Measurements from ENCODE around the gene XDH.

Gene XDH

DNA sequence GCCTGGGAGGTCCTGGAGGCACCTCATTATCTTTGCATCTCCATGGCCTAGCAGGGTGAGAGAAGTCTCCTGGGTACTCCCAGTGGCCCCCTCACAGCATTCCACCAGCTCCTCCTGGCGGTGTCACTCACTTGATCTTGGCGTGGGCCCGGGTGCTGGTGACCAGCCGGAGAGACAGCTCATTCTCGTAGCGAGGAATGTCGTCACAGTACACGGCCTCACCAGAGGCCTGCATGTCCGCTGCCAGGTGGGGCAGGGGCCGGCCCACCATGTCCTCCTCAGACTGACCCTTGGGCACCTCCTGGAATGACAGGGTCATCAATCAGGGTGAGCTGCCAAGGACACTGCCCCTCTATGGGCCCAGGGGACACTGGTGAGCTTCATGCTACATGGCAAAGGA is 42.4 kb downstream of the XDH start:
- POLR2A ChIA-PET: no interaction called here
- TF ChIP-seq, protein P1, sequence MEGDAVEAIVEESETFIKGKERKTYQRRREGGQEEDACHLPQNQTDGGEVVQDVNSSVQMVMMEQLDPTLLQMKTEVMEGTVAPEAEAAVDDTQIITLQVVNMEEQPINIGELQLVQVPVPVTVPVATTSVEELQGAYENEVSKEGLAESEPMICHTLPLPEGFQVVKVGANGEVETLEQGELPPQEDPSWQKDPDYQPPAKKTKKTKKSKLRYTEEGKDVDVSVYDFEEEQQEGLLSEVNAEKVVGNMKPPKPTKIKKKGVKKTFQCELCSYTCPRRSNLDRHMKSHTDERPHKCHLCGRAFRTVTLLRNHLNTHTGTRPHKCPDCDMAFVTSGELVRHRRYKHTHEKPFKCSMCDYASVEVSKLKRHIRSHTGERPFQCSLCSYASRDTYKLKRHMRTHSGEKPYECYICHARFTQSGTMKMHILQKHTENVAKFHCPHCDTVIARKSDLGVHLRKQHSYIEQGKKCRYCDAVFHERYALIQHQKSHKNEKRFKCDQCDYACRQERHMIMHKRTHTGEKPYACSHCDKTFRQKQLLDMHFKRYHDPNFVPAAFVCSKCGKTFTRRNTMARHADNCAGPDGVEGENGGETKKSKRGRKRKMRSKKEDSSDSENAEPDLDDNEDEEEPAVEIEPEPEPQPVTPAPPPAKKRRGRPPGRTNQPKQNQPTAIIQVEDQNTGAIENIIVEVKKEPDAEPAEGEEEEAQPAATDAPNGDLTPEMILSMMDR (IDR thresholded peaks at IDR 0.05; ENCODE audit: insufficient read depth, low read length, missing control alignments): no peak

DNA sequence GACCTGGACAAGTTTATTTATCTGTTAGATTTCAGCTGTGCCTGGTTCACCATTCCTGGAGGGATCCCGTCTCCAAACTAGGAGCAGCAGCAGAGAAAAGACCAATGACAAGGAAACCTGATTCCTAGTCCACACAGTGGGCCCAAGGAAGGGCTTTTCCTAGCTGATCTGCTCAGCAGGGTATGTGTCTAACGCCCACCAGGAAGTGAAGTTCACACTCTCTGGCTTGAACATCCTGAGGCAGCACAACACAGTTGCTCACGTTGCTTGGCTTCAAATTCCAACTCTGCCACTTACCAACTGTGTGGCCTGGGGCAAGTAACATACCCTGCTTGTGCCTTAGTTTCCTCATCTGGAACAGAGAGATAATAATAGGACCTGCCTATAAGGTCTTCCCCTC is 42.9 kb downstream of the XDH start:
- TF ChIP-seq, protein P1 (IDR thresholded peaks at IDR 0.05; ENCODE audit: insufficient read depth, low read length, missing control alignments): no peak
- CTCF ChIA-PET: interaction anchor here (1.2 kb wide), 1 partner anchor 31 kb away, joined by 4 read pairs; no protein-coding TSS in a partner anchor
- no peak for DNase-seq (ENCODE audit: low read depth, low spot score)
- H3K4me3 ChIP-seq (ENCODE audit: low read depth, low read length): no peak overlapping the region
- POLR2A ChIA-PET: no interaction called here

More for the DNA sequence above, 42.4 kb downstream of the XDH start:
- CTCF ChIA-PET: interaction anchor here (1.2 kb wide), 1 partner anchor 30 kb away, joined by 4 read pairs; no protein-coding TSS in a partner anchor
- no peak for DNase-seq (ENCODE audit: low read depth, low spot score)
- H3K4me3 ChIP-seq (ENCODE audit: low read depth, low read length): no peak overlapping the region

DNA sequence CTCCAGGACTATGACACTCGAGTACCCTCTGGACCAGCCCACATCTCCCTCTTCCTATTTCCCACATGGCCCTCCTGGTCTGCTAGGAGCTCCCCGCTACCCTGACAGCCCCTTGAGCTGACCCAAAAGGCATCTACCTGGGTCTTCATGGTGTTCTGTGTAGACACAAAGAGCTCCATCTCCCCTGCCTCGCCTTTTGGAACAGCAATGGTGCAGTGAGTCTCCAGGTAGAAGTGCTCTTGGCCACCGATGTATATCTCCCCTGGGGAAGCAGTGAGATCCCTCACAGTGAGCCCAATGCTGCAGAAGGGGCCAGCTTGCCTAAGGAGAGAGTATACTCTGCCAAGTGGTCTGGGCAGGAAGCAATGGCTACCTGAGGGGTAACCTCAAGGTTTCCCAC is 47.8 kb downstream of the XDH start:
- H3K4me3 ChIP-seq (ENCODE audit: low read depth, low read length): no peak overlapping the region
- POLR2A ChIA-PET: no interaction called here
- TF ChIP-seq, protein P1 (IDR thresholded peaks at IDR 0.05; ENCODE audit: insufficient read depth, low read length, missing control alignments): no peak
- no peak for DNase-seq (ENCODE audit: low read depth, low spot score)
- CTCF ChIA-PET: interaction anchor here (1.1 to 1.9 kb wide), 2 partner anchors 9 to 34 kb away, joined by 3 to 7 read pairs; no protein-coding TSS in a partner anchor

DNA sequence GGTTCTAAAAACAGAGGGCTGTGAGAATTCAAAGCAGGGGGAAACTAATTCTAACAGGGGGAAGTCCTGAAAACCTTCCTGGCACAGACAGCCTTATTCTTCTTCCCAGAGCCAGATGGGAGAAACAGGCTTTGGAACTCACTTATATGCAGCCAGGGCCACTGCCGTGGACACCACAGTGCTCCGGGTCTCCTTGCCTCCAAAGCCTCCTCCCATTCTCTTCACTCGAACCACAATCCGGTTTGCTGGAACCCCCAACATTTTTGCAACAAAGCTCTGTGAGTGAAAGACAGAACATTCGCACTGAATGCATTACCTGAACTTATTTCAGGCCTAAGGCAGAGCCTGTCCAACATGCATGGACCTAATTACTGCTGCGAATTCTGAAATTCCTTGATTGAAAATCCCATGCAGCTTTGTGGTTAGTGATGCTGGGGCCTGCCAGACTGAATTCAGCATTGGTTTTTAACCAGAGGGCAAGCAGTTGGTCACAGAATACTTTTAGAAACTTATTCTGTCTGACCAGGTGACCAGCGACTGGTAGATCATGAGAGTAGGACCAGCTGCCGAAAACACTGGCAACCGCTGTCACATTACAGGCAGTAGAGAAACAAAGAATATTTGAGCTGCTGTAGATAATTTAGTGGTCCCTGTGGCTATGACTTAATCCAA is 48.6 kb downstream of the XDH start:
- CTCF ChIA-PET: interaction anchor here (1.7 to 1.9 kb wide), 2 partner anchors 10 kb away, joined by 7 read pairs; no protein-coding TSS in a partner anchor
- TF ChIP-seq, protein P1 (IDR thresholded peaks at IDR 0.05; ENCODE audit: insufficient read depth, low read length, missing control alignments): no peak
- H3K4me3 ChIP-seq (ENCODE audit: low read depth, low read length): no peak overlapping the region
- POLR2A ChIA-PET: no interaction called here
- DNase-seq (ENCODE audit: low read depth, low spot score): no peak

DNA sequence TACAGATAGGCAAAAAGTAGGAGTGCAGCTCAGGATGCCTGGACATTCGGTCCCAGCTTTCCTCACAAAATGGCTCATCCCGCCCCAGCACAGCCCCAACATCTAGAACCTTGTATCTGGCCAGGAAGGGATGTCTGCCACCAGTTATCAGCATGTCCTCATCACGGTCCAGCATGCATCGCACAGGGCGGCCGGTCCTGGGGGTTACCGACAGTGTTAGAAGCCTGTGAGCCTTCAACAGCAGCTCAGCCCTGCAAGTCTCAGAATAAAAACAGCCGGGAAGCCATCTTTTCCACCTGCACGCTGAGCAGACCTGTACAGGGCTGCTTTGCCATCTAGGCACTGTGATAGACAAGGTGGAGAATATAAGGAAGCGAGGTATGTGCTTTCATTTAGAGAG is 49.2 kb downstream of the XDH start:
- no peak for DNase-seq (ENCODE audit: low read depth, low spot score)
- TF ChIP-seq, protein P1 (IDR thresholded peaks at IDR 0.05; ENCODE audit: insufficient read depth, low read length, missing control alignments): no peak
- H3K4me3 ChIP-seq (ENCODE audit: low read depth, low read length): no peak overlapping the region
- ChIA-PET POLR2A (no interaction called here), CTCF (interaction anchor here (1.7 kb wide), 1 partner anchor 10 kb away, joined by 7 read pairs; no protein-coding TSS in a partner anchor)

DNA sequence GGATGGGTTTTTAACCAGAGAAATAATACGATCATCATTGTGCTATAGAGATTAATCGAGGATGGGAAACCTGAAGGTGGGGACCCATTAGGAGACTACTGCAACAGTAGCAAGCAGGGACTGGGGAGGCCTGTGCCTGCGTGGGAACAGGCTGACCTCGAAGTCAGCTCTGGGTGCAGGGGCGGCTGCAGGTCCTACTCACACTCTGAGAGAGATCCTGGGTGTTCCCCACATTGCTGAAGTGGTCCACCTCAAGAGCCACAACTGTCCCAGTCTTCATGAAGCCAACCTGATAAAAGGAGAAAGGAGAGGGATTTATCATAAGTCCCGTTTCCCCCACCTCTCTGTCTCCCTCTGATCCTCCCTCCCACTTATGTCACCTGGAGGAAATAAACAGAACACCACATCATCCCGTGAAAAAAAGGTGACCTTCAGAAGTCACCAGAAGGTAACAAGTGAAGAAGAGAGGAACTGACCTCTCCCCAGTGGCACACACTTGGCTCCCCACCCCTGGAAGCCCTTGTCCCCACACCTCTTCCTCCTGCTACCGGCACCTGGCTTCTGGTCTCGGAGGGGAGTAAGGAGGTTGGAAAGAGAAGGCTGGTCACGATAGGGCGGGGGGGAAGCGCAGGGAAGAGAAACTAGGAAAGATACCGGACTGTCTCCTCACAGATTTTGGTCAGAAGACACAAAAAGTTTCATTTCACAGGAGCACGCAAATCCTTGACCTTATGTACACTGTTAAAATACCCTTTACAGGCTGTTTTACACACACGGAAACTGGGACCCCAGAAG is 50.4 kb downstream of the XDH start:
- CTCF ChIA-PET: no interaction called here
- TF ChIP-seq, protein P1 (IDR thresholded peaks at IDR 0.05; ENCODE audit: insufficient read depth, low read length, missing control alignments): no peak
- POLR2A ChIA-PET: no interaction called here

More for the DNA sequence above, 50.4 kb downstream of the XDH start:
- no peak overlapping the region for H3K4me3 ChIP-seq (ENCODE audit: low read depth, low read length)
- no peak for DNase-seq (ENCODE audit: low read depth, low spot score)

All from AG04449 (cell line).